ENCODE data around the gene SYP. TPM values are rescaled to one million over a fixed set of nuclear protein-coding genes. Genes with fewer than 3 reads are reported as not detected.
"Not testable (repeated sequence)": the region's sequence is repeated elsewhere in the genome, so short reads cannot be mapped to it uniquely, and the experiment has no call there.

SYP gene
- total RNA-seq, 1 donor from 2014 or later: 2.3 TPM

GRCh38 chrX:49177338-49177833 is 22.6 kb downstream of the SYP start:
- Mint-ChIP-seq H3K27ac (ENCODE audit: unreplicated experiment) (peak overlapping the region; percentile 27), H3K4me3 (ENCODE audit: unreplicated experiment) (no peak overlapping the region), H3K27me3 (ENCODE audit: unreplicated experiment) (no peaks in the 10 kb centered on the region), H3K36me3 (ENCODE audit: unreplicated experiment) (peaks cover 19% of the 10 kb centered on the region), H3K9me3 (ENCODE audit: unreplicated experiment) (peaks cover 4% of the 10 kb centered on the region), H3K4me1 (ENCODE audit: unreplicated experiment) (peaks cover 11% of the 10 kb centered on the region)
- TF ChIP-seq CTCF (IDR thresholded peaks at IDR 0.05): no peak
- DNase-seq (ENCODE audit: extremely low spot score, unreplicated experiment): no peak

- Mint-ChIP-seq H3K4me1 (ENCODE audit: unreplicated experiment) (peaks cover 13% of the 10 kb centered on the region), H3K36me3 (ENCODE audit: unreplicated experiment) (peaks cover 19% of the 10 kb centered on the region), H3K9me3 (ENCODE audit: unreplicated experiment) (peaks cover 4% of the 10 kb centered on the region), H3K4me3 (ENCODE audit: unreplicated experiment) (no peak overlapping the region), H3K27me3 (ENCODE audit: unreplicated experiment) (no peaks in the 10 kb centered on the region), H3K27ac (ENCODE audit: unreplicated experiment) (no peak overlapping the region)
- TF ChIP-seq CTCF (IDR thresholded peaks at IDR 0.05): no peak
- no peak for DNase-seq (ENCODE audit: extremely low spot score, unreplicated experiment)
Measured at GRCh38 chrX:49176421-49177326, 23.3 kb downstream of the SYP start.

GRCh38 chrX:49175435-49176274 is 24.3 kb downstream of the SYP start:
- H3K36me3 Mint-ChIP-seq (ENCODE audit: unreplicated experiment): peaks cover 19% of the 10 kb centered on the region
- no peak for DNase-seq (ENCODE audit: extremely low spot score, unreplicated experiment)
- no peak overlapping the region for H3K27ac Mint-ChIP-seq (ENCODE audit: unreplicated experiment)
- H3K4me1 Mint-ChIP-seq (ENCODE audit: unreplicated experiment): peaks cover 13% of the 10 kb centered on the region
- no peak overlapping the region for H3K4me3 Mint-ChIP-seq (ENCODE audit: unreplicated experiment)
- TF ChIP-seq CTCF (IDR thresholded peaks at IDR 0.05): no peak
- H3K9me3 Mint-ChIP-seq (ENCODE audit: unreplicated experiment): peaks cover 4% of the 10 kb centered on the region
- no peaks in the 10 kb centered on the region for H3K27me3 Mint-ChIP-seq (ENCODE audit: unreplicated experiment)

DNA sequence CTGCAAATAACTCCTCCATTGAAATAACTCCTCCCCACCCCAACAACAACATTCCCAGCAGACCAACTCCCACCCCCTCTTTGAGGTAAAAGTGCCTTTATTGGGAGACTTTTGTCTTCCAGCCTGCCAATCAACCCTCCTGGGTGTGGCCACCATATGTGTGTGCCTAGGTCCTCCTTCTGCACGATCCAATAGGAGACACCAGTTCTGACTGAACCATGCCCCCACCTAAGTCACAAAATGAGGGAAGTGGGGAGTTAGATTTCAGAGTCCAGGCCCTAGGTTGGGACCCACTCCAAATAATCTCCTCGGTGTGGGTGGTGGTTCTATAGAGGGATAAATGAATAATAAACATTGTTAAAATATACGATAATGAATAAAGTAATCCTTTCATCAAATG is 25.3 kb downstream of the SYP start:
- no peak for TF ChIP-seq CTCF (IDR thresholded peaks at IDR 0.05)
- Mint-ChIP-seq H3K9me3 (ENCODE audit: unreplicated experiment) (peaks cover 4% of the 10 kb centered on the region), H3K4me1 (ENCODE audit: unreplicated experiment) (peaks cover 13% of the 10 kb centered on the region), H3K36me3 (ENCODE audit: unreplicated experiment) (peaks cover 19% of the 10 kb centered on the region), H3K4me3 (ENCODE audit: unreplicated experiment) (no peak overlapping the region), H3K27ac (ENCODE audit: unreplicated experiment) (no peak overlapping the region), H3K27me3 (ENCODE audit: unreplicated experiment) (no peaks in the 10 kb centered on the region)
- no peak for DNase-seq (ENCODE audit: extremely low spot score, unreplicated experiment)

GRCh38 chrX:49173544-49173943 is 26.4 kb downstream of the SYP start:
- not testable (repeated sequence) for H3K27me3 Mint-ChIP-seq (ENCODE audit: unreplicated experiment); H3K27ac Mint-ChIP-seq (ENCODE audit: unreplicated experiment); H3K9me3 Mint-ChIP-seq (ENCODE audit: unreplicated experiment); DNase-seq (ENCODE audit: extremely low spot score, unreplicated experiment)
- Mint-ChIP-seq H3K36me3 (ENCODE audit: unreplicated experiment) (peaks cover 14% of the 10 kb centered on the region), H3K4me3 (ENCODE audit: unreplicated experiment) (peak overlapping the region; percentile 86), H3K4me1 (ENCODE audit: unreplicated experiment) (peaks cover 13% of the 10 kb centered on the region)

All from osteocyte (in vitro differentiated cells).